ENCODE measurements around the gene DENND4B.
"Not testable (repeated sequence)": the region's sequence is repeated elsewhere in the genome, so short reads cannot be mapped to it uniquely, and the experiment has no call there.

The DENND4B gene

DNA sequence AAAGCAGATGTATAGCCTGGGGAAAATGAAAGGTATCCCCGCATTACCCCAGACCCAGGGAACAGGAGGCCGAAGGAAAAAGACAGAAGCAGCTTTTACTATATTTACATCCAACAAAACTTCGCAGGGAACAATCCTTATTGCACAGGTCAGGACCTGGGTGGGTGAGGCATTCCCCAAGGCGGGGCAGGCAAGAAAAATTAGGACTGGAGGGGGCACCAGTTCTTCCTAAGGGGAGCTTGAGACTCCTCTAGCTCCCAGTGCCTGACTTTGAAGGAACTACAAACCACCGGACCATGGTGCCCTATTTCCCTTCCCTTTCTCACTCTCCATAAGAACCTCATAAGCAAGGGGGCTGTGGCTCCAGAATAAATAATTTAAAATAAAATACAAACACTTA is 17.1 kb downstream of the DENND4B start:
- no peak for DNase-seq (ENCODE audit: low read depth, low spot score)

DNA sequence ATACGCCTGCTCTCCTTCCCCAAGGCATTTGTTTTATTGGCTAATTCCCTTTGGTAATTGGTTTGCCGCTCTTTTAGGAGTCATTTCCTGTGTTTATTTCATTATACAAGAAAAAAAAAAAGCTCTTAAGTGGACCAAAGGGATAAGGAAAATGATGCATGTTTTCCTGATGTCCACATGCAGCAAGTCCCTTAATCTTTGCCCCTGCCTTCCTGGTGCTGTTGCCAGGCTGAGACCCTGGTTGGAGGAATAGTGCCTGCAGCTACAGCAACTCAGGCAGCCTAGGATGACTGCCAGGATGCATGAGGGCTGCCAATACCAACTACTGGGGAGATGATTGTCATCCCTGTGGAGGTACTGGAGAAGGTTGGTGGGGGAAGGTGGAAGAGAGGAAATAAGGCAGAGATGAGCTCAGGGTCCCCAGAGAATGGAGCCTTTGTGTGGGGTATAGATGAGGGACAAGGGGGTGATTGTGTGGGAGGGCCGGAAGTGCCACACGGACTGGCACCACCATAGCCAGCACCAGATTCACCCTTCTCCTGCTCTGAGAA is 17.7 kb downstream of the DENND4B start:
- peak; percentile 38 for DNase-seq (ENCODE audit: low read depth, low spot score)

DNA sequence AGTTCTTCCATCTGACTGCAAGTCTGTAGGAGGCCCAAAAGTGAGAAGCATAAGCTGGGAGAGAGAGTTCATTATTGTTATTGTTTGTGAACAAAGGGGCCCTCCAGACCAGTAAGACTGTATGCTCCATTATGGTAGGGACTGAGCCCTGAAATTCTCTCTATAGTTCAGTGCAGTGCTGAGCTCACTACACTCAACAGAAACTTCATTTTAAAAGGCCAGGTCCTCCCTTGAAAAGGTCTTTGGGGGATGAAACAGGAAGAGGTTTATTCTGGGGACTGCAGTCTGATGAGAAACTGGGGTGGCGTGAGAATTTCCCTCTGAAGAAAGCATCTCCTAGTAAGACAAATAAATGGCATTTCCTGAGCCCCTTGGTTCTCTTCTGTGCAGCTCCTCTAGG is 18.3 kb downstream of the DENND4B start:
- DNase-seq (ENCODE audit: low read depth, low spot score) = no peak

- DNase-seq (ENCODE audit: low read depth, low spot score) = no peak
These were observed 20.1 kb downstream of the DENND4B start for GRCh38 chr1:153926405-153926804.

DNA sequence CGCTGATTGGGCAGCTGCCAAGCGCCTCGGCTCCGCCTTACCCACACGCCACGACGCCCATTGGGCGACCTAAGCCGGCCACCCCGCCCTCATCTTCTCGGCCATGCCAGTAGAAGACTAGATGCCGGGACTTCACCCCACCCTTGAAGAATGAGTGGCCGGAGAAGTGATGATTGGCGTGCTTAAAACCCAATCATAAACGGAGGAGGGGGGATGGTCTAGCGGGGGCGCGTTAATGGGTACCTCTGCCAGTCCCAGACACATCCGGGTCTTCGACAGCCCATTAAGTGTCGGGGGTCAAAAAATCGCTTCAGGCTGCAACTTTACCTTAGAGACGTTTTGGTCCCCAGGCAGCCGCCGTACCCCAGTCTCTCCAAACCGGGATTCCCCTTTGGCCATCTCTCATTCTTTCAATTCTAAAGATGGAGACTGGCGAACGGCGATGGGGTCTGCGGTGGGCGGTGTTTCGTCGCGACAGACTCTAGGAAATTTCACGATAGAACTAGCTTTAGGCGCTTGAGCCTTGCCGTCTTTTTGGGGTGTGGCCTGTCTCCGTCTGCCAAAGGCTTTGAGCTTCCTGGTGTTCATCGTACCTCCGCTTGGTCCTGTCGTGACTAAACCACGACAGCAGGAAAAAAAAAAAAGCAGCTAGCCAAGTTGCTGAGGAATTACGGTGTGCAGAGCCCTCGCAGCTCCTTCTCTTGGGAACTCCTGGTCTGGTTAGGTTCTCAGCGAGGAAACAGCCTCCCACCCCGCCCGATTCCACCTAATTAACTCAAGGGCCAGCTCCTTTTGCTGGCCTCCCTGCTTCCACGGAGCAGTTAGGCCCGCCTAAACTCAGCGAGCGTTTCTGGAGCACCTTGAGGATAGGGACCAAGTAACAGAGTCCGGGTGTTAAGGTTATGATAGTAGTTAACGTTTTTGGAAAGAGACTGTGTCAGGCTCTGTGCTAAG is 23.3 kb downstream of the DENND4B start, which contains the start of gene GATAD2B:
TSS of gene GATAD2B (minus strand) at position 1 of the 954 bp plus-strand sequence. CDS start 94,625 bp downstream, outside the sequence.
- peak; percentile 100 for DNase-seq (ENCODE audit: low read depth, low spot score)

- DNase-seq (ENCODE audit: low read depth, low spot score) = no peak
These were observed 24.2 kb downstream of the DENND4B start for GRCh38 chr1:153922076-153922971.

DNA sequence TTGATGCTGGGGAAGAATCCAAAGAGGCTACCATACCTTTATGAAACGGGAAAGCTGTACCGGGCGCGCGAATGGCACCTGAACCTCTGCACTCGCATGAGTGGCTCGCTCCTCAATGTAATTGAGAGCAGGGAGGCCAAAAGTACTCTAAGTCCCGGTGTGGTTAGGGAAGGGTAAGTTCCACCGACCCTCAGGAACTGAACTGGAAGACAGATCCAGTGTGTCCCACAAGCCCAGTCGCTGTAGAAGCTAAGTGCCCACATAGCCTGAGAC is 24.8 kb downstream of the DENND4B start:
- peak; percentile 46 for DNase-seq (ENCODE audit: low read depth, low spot score)

- no peak for DNase-seq (ENCODE audit: low read depth, low spot score)
These were observed 25.3 kb downstream of the DENND4B start for GRCh38 chr1:153921080-153921802.

DNA sequence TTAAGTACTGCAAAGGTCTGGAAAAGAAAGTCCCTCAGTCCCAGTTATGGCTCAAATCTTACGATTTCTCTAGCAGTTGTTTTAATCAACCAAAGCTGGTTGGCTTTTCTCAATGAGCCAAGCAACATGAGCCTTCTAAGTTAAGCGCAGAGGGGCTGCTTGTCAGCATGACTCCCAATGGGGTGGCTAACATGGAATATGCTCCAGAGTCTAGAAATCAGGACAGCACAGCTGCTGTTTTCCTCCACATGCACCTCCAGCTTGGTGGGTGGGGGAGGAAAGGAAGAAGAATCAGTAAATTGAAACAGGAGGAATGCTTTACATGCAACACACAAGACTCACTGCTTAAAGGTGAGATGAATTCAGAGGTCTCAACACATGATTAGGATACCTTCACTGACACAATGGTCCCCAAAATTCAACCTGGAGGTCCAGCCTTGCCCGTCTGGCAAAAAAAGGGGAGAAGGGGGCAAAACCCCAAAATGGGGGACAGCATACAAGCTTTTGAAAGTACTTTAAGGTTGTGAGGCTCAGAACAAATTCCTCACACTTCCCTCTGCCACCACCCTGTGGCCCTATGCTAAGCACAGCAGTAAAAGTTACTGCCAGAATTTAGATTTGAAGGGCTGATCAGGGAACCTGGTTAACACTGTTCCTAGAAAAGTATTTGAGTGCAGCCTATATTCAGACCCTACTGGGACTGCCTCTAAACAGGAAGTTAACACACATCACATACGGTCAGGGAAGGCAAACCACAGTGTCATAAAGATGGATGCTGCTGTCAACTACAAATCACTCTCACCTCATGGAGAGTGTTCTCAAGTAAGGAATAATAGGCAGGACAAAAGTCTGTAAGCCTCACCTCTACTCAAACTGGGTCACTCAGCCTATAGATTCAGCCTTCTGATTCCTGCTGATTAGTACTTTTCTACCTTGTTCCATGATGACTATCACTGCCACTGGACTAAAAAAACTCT is 26.4 kb downstream of the DENND4B start:
- DNase-seq (ENCODE audit: low read depth, low spot score) = peak; percentile 41

- no peak for DNase-seq (ENCODE audit: low read depth, low spot score)
These were observed 30.2 kb downstream of the DENND4B start for GRCh38 chr1:153916297-153916696.

- DNase-seq (ENCODE audit: low read depth, low spot score) = no peak
These were observed 34.2 kb downstream of the DENND4B start for GRCh38 chr1:153912349-153912748.

GRCh38 chr1:153910560-153910959 is 36.0 kb downstream of the DENND4B start:
- not testable (repeated sequence) for DNase-seq (ENCODE audit: low read depth, low spot score)

DNA sequence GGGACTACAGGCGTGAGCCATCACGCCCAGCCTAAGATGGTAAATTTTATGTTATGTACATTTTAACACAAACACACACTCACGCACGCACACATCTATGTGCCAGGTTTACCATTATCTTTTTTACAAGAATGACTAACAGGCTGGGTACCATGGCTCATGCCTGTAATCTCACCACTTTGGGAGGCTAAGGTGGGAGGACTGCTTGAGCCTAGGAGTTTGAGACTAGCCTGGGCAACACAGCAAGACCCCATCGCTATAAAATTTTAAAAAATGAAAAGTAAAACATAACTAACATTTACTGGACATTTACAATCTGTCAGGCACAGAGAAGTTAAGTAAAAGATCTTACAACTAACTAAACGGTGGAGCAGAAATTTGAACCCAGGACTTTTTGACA is 38.4 kb downstream of the DENND4B start:
- DNase-seq (ENCODE audit: low read depth, low spot score) = no peak

DNA sequence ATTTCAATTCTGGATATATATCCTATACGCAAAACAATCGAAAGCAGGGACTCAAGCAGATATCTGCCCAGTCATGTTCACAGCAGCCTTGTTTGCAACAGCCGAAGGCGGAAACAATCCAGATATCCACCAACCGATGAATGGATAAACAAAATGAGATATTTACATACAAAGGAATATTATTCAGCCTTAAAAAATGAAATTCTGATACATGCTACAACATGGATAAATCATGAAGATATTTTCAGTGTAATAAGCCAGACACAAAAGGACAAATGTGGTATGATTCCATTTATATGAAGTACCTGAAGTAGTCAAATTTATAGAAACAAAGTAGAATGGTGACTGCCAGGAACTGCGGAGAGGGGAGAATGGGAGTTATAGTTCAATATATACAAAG is 39.4 kb downstream of the DENND4B start:
- no peak for DNase-seq (ENCODE audit: low read depth, low spot score)

- no peak for DNase-seq (ENCODE audit: low read depth, low spot score)
These were observed 40.1 kb downstream of the DENND4B start for GRCh38 chr1:153906396-153906795.

DNA sequence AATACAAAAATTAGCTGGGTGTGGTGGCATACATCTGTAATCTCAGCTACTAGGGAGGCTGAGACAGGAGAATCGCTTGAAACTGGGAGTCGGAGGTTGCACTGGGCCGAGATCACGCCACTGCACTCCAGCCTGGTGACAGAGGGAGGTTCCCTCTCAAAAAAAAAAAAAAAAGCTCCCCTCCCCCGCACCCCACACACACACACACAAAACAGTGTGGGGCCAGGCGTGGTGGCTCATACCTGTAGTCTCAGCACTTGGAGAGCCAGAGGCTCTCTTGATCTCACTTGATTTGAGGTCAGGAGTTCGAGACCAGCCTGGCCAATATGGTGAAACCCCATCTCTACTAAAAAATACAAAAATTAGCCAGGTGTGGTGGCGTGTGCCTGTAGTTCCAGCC is 40.6 kb downstream of the DENND4B start:
- DNase-seq (ENCODE audit: low read depth, low spot score) = not testable (repeated sequence)

DNA sequence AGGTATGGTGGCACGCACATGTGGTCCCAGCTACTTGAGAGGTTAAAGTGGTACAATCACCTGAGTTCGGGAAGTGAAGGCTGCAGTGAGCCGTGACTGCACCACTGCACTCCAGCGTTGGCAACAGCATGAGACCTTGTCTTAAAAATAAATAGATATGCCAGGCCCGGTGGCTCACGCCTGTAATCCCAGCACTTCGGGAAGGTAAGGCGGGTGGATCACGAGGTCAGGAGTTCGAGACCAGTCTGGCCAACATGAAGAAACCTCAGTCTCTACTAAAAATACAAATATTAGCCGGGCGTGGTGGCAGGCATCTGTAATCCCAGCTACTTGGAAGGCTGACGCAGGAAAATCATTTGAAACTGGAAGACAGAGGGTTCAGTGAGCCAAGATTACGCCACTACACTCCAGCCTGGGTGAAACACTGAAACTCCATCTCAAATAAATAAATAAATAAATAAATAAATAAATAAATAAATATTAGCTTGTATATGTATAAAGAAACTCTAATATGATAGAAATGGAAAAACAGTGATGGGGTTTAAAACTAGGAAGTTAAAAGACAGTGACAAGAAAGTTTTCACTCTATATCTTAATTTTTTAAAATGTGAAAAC is 42.6 kb downstream of the DENND4B start:
- DNase-seq (ENCODE audit: low read depth, low spot score) = no peak

- DNase-seq (ENCODE audit: low read depth, low spot score) = no peak
These were observed 47.0 kb downstream of the DENND4B start for GRCh38 chr1:153899509-153899908.

DNA sequence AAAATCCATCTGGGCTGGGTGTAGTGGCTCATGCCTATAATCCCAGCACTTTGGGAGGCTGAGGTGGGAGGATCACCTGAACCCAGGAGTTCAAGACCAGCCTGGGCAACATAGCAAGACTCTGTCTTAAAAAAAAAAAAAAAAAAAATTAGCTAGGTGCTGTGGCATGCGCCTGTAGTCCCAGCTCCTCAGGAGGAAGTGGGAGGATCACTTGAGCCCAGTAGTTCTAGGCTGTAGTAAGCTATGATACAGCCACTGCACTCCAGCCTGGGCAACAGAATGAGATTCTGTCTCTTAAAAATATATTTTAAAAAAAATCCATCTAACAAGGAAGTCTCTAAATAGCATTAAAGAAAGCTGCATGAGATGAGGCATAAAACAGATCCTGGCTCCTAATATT is 50.7 kb downstream of the DENND4B start:
- not testable (repeated sequence) for DNase-seq (ENCODE audit: low read depth, low spot score)

DNA sequence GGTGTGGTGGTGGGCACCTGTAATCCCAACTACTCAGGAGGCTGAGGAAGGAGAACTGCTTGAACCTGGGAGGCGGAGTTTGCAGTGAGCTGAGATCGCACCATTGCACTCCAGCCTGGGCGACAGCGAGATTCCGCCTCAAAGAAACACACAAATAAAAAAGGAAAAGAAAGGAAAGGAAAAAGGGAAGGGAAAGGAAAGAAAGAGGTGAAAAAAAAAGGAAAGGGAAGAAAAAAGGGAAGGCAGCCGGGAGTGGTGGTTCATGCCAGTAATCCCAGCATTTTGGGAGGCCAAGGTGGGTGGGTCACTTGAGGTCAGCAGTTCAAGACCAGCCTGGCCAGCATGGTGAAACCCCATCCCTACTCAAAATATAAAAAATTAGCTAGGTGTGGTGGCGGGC is 55.5 kb downstream of the DENND4B start:
- DNase-seq (ENCODE audit: low read depth, low spot score) = not testable (repeated sequence)
